ENCODE measurements around the gene SIGLEC7. TPM values are rescaled to one million over a fixed set of nuclear protein-coding genes. Genes with fewer than 3 reads are reported as not detected.

Gene SIGLEC7
- total and polyA plus RNA-seq, 2 donors from 2014 or later: 1.2 to 4.0 TPM

GRCh38 chr19:51121257-51121656, 20.8 kb upstream of the SIGLEC7 start:
- Histone ChIP-seq H3K36me3 (ENCODE audit: control insufficient read depth in 2 of 3, insufficient read depth in 3 of 3, low read length in 3 of 3) (no peaks in the 10 kb centered on the region), H3K9ac (ENCODE audit: low read length in 3 of 3) (no peak overlapping the region), H3K4me1 (ENCODE audit: control insufficient read depth in 2 of 3, insufficient read depth in 2 of 3, low read depth in 1 of 3, low read length in 3 of 3) (peaks cover 0 to 2% (median 0%) of the 10 kb centered on the region in 3 donors), H3K27me3 (ENCODE audit: control insufficient read depth, insufficient read depth, low read length) (no peaks in the 10 kb centered on the region), H3K9me3 (ENCODE audit: control insufficient read depth in 2 of 3, insufficient read depth in 1 of 3, low read length in 3 of 3) (no peaks in the 10 kb centered on the region), H3K4me3 (ENCODE audit: low read length in 3 of 3) (no peak overlapping the region), H3K27ac (ENCODE audit: low read depth in 2 of 2, low read length in 2 of 2) (no peak overlapping the region)
- intact Hi-C loops (cut with DNase I): no loop called here
- no peak for TF ChIP-seq CTCF (IDR thresholded peaks at IDR 0.05; ENCODE audit: borderline replicate concordance, extremely low read depth, insufficient read depth)
- FAIRE-seq (no peak), DNase-seq (no peak)

GRCh38 chr19:51122112-51122981, 19.8 kb upstream of the SIGLEC7 start:
- Histone ChIP-seq H3K27me3 (ENCODE audit: control insufficient read depth, insufficient read depth, low read length) (no peaks in the 10 kb centered on the region), H3K36me3 (ENCODE audit: control insufficient read depth in 2 of 3, insufficient read depth in 3 of 3, low read length in 3 of 3) (no peaks in the 10 kb centered on the region), H3K27ac (ENCODE audit: low read depth in 2 of 2, low read length in 2 of 2) (no peak overlapping the region), H3K4me1 (ENCODE audit: control insufficient read depth in 2 of 3, insufficient read depth in 2 of 3, low read depth in 1 of 3, low read length in 3 of 3) (peaks cover 0 to 6% (median 0%) of the 10 kb centered on the region in 3 donors), H3K4me3 (ENCODE audit: low read length in 3 of 3) (no peak overlapping the region), H3K9ac (ENCODE audit: low read length in 3 of 3) (no peak overlapping the region), H3K9me3 (ENCODE audit: control insufficient read depth in 2 of 3, insufficient read depth in 1 of 3, low read length in 3 of 3) (no peaks in the 10 kb centered on the region)
- no peak for DNase-seq
- intact Hi-C loops (cut with DNase I): no loop called here
- no peak for FAIRE-seq
- TF ChIP-seq CTCF (IDR thresholded peaks at IDR 0.05; ENCODE audit: borderline replicate concordance, extremely low read depth, insufficient read depth): no peak

GRCh38 chr19:51123381-51123800, 18.7 kb upstream of the SIGLEC7 start:
- Histone ChIP-seq H3K4me3 (ENCODE audit: low read length in 3 of 3) (no peak overlapping the region), H3K27ac (ENCODE audit: low read depth in 2 of 2, low read length in 2 of 2) (no peak overlapping the region), H3K9me3 (ENCODE audit: control insufficient read depth in 2 of 3, insufficient read depth in 1 of 3, low read length in 3 of 3) (no peaks in the 10 kb centered on the region), H3K36me3 (ENCODE audit: control insufficient read depth in 2 of 3, insufficient read depth in 3 of 3, low read length in 3 of 3) (no peaks in the 10 kb centered on the region), H3K27me3 (ENCODE audit: control insufficient read depth, insufficient read depth, low read length) (no peaks in the 10 kb centered on the region), H3K4me1 (ENCODE audit: control insufficient read depth in 2 of 3, insufficient read depth in 2 of 3, low read depth in 1 of 3, low read length in 3 of 3) (peaks cover 0 to 6% (median 0%) of the 10 kb centered on the region in 3 donors), H3K9ac (ENCODE audit: low read length in 3 of 3) (no peak overlapping the region)
- FAIRE-seq (no peak), DNase-seq (no peak)
- TF ChIP-seq CTCF (IDR thresholded peaks at IDR 0.05; ENCODE audit: borderline replicate concordance, extremely low read depth, insufficient read depth): no peak
- intact Hi-C loops (cut with DNase I): no loop called here
